Activated CD8-positive, alpha-beta memory T cell treated with anti-CD3 and anti-CD28 coated beads for 4 hours (primary cell): ENCODE measurements around the gene NGDN.
"Not testable (repeated sequence)": the region's sequence is repeated elsewhere in the genome, so short reads cannot be mapped to it uniquely, and the experiment has no call there.

Experiments used
- DNase-seq, 2 donors: peaks; one replicate each; pipeline ENCODE4 v3.0.0-alpha.2; 2020; ENCODE audit warnings: low read depth in 2 of 2

Gene NGDN

DNA sequence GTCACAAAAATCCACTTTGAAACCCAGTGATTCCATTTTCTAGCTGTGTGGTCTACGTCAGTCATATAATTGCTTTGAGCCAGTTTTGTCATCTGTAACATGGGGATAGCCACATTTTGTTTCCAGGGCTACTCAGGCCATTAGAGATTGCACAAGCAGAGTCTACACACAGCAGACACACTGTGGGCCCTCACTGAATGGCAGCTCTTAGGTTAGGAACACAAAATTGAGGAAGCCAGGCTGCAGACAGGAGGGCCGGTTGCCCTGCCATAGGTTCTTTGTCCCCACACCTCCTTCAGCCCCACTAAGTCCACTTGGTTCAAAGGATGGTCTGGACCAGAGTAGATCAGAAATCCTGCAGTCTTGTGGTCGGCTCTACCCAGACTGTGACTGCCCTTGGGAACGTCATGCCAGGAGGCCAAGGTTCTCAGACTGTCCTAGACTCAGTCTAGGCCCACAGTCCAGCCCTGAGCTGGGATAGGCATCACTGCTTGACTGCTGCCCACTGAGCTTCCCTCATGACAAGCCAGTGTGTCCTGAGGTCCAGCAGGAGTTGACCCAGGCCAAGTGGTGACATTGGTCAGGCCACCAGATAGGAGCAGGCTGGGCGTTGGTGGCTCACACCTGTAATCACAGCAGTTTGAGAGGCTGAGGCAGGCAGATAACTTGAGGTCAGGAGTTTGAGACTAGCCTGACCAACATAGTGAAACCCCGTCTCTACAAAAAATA is 30.2 kb upstream of the NGDN start:
- no peak for DNase-seq

DNA sequence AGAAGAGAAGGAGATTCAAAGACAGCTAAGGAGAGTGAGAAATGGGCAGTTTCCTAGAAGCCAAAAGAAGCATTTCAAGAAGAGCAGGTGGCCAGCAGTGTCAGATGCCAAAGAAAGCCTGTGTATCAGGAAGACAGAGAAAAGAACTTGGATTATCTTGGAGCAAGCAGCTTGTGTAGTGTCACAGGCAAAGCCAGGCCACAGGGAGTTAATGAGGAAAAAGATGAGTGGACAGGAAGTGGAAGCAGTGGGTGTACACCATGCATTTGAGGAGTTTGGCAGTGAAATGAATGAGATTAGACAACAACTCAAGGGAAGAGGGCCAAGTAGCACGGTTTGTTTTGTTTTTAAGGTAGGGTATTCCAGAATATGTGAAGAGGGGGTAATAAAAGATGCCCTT is 28.4 kb upstream of the NGDN start:
- DNase-seq, result no peak

- DNase-seq, result no peak
Measured at GRCh38 chr14:23442721-23443356, 26.7 kb upstream of the NGDN start.

- DNase-seq, result no peak
Measured at GRCh38 chr14:23443411-23443812, 26.1 kb upstream of the NGDN start.

DNA sequence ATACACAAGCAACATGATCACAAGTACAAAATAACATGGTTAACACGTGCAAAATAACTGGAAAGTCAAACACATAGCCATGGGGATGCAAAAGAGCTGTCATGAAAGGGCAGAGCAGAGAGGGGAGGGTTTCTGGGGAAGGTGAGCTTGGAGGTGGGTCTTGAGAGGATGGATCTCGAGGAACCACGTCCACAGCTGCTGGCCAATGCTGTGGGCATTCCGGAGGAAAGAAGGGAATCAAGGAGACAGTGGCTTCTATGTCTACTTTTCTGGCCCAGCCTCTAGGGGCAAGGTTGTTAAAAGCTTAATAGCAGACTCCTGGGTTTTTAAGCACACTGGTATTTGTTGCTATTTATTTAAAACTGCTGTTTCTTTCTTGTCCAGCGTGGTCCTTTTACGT is 25.6 kb upstream of the NGDN start:
- no peak for DNase-seq

- DNase-seq, result no peak
Measured at GRCh38 chr14:23444314-23444713, 25.2 kb upstream of the NGDN start.

- DNase-seq, result no peak
Measured at GRCh38 chr14:23445773-23446172, 23.7 kb upstream of the NGDN start.

DNA sequence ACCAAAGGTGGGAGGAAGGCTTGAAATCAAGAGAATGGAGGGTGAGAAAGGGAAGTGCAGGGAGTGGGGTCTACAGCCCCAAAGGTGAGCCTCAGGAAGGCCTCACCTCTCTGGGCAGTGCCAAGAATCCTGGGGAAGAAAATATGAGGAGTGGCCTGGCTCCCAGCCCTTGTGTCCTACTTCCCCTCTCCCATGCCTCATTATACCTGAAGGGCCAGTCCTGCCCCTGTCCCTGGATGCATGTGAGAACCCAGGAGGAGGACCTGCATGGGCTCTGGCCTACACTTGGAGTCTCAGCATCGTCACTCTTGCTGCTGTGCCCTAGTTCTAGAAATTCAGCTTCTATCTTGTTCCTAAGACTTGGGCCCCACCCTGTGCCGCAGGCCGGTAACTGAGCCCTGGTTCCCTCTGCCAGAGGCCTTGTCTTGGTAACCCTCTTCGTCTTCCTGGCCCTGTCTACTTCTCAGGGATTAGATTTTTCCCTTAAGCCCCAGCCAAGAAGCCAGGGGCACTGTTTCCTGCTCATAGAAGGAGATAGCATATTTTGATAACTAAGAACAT is 23.1 kb upstream of the NGDN start:
- no peak for DNase-seq

- no peak for DNase-seq
Measured at GRCh38 chr14:23447361-23448350, 21.8 kb upstream of the NGDN start.

GRCh38 chr14:23449314-23449713 is 20.2 kb upstream of the NGDN start:
- no peak for DNase-seq

DNA sequence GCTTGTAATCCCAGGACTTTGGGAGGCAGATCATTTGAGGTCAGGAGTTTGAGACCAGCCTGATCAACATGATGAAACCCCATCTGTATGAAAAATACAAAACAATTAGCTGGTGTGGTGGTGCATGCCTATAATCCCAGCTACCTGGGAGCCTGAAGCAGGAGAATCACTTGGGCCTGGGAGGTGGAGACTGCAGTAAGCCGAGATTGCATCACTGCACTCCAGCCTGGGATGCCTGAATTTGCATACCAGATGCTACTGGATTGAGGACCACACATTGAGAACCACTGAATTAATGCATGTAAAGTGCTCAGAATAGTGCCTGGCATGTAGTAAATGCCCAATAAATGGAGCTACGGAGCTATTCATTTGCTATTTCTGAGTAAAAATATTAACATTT is 19.1 kb upstream of the NGDN start:
- no peak for DNase-seq

DNA sequence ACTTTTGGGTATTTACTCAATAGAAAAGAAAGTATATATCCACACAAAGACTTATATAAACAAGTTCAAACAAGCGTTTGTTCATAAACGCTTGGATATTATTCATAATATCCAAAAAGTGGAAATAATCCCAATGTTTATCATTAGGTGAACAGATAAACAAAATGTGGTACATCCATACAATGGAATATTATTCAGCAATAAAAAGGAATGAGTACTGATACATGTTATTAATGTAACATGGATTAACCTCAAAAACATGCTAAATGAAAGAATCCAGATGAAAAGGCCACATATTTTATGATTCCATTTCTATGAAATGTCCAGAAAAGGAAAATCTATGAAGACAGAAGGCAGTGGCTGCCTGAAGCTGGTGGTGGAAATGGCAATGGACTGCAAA is 17.3 kb upstream of the NGDN start:
- no peak for DNase-seq

GRCh38 chr14:23454445-23454856 is 15.1 kb upstream of the NGDN start:
- DNase-seq, result no peak

DNA sequence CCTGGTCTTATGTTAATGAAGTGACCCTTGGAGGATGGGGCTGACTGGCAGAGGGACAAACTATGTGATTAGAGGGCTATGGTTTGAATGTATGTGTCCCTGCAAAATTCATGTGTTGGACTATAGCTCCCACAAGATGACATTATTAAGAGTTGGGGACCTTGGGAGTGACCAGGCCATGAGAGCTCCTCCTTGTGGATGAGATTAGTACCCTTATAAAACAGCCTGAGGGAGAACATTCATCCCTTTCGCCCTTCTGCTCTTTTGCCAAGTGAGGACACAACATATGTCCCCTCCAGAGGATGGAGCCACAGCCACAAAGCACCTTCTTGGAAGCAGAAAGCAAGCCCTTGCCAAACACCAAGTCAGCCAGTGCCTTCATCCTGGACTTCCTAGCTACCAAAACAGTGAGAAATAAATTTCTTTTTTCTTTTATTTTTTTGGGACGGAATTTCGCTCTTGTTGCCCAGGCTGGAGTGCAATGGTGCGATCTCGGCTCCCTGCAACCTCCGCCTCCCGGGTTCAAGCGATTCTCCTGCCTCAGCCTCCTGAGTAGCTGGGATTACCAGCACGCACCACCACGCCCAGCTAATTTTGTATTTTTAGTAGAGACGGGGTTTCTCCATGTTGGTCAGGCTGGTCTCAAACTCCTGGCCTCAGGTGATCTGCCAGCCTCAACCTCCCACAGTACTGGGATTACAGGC is 12.5 kb upstream of the NGDN start:
- DNase-seq, result not testable (repeated sequence)

DNA sequence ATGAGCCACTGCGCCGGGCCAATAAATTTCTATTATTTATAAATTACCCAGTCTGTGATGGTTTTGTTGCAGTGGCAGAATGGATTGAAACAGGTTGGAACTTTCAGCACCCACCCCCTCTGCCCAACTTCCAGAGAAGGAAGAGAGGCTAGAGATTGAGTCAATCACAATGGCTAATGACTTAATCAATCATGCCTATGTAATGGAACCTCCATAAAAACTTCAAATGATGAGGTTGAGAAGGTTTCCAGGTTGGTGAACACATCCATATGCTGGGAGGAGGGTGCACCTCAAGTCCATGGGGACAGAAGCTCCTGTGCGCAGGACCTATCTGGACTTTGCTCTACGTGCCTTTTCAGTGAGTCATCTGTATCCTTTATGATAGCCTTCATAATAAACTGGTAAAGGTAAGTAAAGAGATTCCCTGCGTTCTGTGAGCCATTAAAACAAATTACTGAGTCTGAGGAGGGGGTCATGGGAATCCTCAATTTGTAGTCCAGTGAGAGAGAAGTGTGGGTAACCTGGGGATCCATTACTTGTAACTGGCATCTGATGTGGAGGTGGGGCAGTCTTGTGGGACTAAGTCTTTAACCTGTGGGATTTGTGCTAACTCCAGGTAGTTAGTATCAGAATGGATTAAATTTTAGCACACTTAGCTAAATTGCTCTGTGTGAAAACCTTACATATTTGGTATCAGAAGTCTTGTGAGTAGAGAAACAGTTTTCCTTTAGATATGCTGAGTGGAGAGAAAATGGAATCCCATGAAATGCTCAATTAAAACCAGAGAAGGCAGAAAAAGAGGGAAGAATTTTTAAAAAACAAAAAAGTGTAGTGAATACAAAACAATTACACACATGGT is 11.7 kb upstream of the NGDN start:
- no peak for DNase-seq

GRCh38 chr14:23460960-23461359 is 8.5 kb upstream of the NGDN start:
- no peak for DNase-seq

DNA sequence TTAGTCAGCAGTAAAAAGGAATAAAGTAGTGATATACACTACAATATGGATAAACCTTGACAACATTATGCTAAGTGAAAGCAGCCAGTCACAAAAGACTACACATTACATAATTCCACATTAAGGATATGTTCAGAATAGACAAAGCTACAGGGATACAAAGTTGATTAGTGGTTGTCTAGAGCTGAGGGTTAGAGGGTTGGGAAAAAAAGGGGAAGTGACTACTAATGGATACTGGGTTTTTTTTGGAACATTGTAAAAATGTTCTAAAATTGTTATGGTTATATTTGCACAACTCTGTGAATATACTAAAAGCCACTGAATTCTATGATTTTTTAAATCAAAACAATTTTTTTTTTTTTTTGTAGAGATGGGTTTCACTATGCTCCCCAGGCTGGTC is 4.8 kb upstream of the NGDN start:
- DNase-seq, result no peak

GRCh38 chr14:23465261-23465660 is 4.2 kb upstream of the NGDN start:
- no peak for DNase-seq

- DNase-seq, result no peak
Measured at GRCh38 chr14:23468704-23469126, 788 bp upstream of the NGDN start.

- DNase-seq, result peak in 1 of 2 donors; percentile 5
Measured at GRCh38 chr14:23469906-23470403, 452 bp downstream of the NGDN start.
